Stimulated activated CD8-positive, alpha-beta memory T cell treated with anti-CD3 and anti-CD28 coated beads, Interleukin-7, amount 100 ng/mL, for 4 hours (primary cell): Measurements from ENCODE around the gene FLAD1.

Experiments used
- DNase-seq, 2 donors: peaks; one replicate each; pipeline ENCODE4 v3.0.0-alpha.2; 2020; ENCODE audit warnings: low read depth in 2 of 2

The FLAD1 gene

DNA sequence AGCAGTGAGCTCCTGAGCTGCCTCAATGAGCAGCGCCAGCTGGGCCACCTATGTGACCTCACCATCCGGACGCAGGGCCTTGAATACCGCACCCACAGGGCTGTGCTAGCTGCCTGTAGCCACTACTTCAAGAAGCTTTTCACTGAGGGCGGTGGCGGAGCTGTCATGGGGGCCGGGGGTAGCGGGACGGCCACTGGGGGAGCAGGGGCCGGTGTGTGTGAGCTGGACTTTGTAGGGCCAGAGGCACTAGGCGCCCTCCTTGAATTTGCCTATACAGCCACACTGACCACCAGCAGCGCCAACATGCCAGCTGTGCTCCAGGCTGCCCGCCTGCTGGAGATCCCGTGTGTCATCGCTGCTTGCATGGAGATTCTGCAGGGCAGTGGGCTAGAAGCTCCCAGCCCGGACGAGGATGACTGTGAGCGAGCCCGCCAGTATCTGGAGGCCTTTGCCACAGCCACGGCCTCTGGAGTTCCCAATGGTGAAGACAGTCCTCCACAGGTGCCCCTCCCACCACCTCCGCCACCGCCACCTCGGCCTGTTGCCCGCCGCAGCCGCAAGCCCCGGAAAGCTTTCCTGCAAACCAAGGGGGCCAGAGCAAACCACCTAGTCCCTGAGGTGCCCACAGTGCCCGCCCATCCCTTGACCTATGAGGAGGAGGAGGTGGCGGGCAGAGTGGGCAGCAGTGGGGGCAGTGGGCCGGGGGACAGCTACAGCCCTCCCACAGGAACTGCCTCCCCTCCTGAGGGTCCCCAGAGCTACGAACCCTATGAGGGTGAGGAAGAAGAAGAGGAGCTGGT, 31.8 kb downstream of the FLAD1 start:
- DNase-seq: no peak

DNA sequence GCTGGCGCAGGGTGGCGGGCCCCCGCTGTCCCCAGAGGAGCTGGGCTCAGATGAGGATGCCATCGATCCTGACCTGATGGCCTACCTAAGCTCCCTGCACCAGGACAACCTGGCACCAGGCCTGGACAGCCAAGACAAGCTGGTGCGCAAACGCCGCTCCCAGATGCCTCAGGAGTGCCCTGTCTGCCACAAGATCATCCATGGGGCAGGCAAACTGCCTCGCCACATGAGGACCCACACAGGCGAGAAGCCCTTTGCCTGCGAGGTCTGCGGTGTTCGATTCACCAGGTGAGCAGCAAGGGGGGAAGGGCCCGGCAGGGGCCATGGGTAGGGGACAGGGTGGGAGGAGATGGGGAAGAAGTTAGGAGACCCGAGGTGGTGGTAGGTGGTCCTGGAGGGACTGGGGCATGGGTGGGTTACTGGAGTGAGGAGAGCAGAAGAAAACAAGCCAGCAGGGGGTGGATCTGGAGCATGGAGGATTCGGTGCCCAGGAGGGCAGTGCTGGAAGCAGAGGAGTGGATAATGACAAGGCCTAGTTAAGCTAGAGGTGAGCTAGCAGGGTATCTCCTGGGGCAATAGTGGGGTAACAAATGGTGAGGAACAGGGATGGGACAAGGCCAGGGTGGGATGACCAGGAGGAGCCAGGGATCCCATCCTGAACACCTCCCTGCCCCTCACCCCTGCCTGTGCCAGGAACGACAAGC, 32.5 kb downstream of the FLAD1 start:
- DNase-seq: no peak

DNA sequence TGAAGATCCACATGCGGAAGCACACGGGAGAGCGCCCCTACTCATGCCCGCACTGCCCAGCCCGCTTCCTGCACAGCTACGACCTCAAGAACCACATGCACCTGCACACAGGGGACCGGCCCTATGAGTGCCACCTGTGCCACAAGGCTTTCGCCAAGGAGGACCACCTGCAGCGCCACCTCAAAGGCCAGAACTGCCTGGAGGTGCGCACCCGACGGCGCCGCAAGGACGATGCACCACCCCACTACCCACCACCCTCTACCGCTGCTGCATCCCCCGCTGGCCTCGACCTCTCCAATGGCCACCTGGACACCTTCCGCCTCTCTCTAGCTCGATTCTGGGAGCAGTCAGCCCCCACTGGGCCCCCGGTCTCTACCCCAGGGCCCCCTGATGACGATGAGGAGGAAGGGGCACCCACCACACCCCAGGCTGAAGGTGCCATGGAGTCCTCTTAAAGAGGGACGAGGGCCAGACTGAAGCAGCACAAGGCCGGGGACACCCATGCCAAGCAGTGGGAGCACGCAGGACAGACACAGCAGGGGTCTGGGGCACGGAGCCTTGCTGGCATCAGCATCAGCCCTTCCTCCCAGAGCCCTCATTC, 33.2 kb downstream of the FLAD1 start:
- no peak for DNase-seq

DNA sequence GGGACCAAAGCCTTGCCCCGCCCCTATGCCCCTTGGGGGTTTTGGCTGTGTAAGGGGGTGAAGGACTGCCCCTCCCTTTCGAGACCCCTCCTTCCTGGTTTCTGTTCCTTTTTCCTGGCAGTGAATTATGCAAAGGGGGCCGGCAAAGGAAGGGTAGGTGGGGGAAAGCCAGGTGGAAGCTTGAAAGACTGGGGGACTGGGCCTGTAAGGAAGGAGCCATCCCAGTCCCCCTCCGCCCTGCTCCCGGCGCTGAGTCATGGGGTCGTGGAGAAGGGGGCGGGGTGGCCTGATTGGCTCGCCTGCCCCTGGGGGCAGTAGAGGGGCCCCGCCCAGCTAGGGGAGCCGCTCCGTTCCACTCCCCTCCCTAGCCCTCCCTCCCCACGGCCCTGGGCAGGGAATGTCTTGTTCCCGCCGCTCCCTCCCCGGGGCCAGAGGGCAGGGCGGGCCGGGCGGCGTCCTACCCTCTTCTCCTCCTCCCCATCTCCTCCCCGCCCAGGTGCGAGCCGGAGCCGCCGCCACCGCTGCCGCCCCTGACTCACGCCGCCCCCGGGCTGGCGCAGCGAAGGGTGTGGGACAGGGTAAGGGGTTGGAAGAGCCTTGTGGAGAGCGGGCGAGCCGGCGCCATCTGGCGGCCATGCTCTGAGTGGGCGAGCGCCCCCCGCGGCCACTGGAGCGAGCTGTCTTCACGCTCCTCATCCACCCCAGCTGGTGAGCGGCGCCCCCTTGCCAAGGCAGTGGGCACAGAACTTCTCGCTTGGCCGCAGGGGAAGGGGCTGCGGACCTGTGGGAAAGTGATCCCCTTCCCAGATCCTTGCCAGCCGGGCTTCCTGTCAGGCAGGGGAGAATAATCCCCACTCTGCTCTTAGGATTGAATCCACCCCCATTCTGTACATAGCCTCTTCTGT, 34.1 kb downstream of the FLAD1 start:
- peak; percentile 84 to 90 for DNase-seq

DNA sequence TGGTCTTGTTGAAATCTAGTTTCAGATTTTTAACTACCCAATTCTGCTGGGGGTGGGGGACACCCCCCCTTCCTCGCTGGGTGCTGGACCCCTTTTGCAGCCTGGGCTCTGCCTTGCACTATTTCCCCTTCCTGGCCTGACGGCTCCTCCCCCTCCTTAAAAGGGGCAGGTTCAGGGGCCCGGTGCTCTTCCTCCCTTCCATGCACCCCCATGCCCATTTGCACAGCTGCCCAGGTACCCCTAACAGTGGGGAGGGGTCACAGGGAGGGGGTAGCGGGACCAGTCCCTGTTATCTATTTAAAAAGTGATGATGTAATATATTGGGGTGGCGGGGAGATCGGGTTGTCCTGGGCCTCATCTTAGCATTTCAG, 34.8 kb downstream of the FLAD1 start:
- no peak for DNase-seq

DNA sequence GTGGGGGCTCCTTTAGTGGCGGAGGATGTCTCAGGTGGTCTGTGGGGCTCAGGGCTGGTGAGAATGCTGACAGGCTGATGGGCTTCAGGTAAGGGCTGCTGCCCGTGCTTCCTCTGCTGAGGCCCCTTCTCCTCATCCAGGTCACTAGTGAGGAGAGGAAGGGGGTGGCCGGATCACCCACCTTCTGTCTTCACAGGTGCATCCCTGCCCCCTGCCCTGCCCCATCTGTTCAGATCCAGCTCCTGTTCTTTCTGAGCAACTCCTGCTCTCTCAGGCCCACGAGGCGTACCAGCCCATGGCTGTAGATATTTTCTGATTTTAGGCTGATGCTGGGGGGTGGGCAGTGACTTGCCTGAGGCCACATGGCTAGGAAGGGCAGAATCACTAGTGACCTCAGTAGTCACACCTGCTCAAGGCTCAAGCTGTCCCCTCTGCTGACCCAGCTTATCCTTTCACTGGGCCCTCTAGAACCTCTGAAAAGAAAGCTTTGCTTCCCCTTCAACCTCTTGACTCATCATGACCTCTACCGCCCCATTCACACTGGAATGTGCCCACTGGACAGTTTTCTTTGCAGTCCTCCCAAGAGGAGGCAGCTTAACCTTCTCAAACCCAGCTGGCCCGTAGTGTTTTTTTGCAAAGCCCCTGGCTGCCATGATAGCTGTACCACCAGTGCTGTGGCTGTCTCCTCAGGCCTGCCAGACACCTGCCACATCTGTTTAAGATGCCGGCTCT, 35.6 kb downstream of the FLAD1 start:
- DNase-seq: no peak

DNA sequence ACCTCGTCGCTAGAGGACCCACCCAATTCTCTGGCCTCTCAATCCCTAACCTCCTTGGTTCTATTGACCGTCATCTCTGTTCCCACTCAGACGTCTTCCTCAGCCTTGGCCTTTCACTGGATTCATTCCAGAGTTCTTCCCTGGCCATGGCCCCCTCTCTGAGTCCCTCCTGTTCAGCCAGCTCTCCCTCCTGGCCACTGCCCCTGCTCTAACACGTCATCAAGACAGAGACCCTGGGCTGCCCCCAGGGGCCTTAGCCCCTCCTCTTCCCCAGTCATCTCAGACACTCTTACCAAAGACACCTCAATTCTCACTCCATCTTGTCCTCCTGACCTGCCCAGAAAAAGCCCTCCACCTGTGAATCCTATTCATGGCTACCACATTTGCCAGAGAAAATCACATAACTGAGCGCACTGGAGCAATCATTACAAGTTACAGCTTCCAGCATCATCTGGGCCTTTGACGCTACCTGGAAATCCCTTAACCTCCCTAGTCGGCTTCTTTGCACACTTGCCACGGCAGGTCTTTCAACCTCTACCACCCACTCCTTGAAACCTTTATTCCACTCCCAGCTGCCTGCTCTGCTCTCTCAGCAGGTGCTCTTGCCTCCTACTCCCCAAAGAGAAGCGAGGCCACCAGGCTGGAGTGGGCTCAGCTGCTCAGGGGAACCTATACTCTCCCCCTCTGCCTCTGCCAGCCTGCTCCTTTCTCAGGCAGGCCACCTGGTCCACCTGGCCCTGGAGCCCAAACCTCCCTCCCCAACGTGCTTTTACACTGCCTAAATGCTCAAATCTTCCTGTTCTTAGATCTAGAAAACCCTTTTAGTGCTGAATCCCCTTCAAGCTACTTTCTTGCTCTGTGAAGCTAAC, 36.5 kb downstream of the FLAD1 start:
- DNase-seq: no peak

DNA sequence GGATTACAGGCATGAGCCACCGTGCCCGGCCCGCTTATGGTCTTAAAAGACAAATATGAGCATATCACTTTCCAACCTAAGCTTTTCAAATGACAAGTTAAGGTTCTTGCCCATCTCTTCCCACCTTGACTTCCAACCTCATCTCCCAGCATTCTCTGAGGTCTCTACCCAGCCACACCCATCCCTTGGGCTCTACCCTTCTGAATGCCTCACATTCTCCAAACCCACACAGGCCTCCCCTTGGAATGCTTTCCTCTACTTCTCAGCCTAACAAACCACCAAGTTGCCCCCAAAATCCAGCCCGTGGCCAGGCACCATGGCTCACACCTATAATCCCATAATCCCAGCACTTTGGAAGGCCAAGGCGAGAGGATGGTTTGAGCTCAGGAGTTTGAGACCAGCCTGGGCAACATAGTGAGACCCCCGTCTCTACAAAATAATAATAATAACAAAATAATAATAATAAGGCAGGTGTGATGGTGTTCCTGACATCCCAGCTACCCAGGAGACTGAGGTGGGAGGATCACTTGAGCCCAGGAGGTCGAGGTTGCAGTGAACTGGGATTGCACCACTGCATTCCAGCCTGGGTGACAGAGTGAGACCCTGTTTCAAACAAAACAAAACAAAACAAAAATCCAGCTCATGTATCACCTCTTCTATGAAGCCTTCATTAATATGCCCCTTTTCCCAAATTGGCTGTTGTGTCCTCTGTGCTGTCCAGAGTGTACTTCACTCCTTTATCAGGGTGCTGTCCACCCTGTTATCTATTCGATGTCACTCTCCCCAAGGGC, 39.2 kb downstream of the FLAD1 start:
- DNase-seq: no peak

DNA sequence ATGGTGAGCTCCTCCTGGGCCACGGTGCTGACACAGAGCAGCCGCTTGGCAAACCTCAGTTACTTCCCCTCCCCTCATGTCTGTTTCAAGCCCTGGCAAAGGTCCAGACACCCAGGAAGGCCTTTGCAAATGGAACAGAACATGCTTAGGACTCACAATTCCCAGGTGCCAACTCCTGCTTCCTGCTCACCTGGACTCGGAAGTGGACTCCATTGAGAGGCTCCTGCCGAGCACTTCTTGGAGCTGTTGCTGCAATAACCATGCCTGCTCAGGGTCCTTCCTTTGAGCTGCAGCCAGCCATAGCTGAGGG, 39.7 kb downstream of the FLAD1 start:
- DNase-seq: no peak

DNA sequence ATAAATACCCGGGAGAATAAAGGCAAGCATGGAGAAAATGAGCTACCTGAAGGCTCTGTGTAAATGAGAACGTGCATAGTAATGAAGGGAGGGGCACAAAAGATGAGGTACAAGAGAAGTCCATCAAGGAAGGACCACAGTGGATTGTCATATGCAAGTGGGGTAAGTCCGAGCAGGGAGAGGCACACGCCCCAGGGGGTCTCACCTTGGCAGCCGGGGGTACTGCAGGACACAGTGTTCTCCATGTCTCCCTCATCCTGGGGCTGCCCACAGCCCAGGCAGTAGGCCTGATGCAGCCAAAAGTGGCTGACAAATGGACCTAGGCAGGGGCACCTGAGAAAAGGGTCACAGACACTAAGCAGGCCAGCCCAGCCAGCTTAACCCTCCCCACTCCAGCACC, 40.5 kb downstream of the FLAD1 start:
- DNase-seq: no peak

DNA sequence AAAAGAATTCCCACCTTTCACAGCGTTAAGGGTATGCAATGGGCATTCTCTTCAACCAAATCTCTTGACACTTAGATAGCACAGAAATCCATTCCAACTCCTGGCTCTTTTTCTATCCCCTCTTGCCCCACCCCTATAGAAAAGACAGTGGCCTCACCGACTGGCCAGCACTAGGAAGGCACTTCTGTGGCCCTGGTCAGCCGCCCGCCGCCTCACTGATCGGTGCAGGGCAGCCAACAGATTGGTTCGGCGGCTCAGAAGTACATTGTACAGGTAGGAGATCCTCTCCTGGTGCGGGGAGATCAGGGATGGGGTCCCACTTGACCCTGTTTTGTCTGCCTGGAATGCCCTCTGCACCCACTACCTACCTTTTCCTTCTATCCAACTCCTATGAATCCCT, 41.2 kb downstream of the FLAD1 start:
- DNase-seq: no peak

DNA sequence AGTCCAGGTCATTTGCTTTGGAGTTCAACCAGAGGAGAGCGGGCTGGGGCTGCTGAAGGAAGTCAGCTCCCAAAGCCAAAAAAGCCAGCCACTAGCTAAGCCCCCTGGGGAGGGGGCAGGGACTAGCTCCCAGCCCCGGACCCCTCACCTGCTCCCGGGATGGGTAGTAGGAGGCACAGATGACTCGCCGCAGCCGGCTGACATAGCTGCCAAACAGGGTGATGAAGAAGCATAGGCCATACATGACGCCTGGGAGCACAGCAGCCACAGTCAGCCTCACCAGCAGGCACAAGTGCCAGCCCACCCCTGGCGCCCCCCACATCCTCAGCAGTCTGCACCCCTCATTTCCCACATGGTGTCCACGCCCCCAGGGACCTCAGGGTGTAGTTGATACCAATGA, 43.0 kb downstream of the FLAD1 start:
- DNase-seq: no peak

DNA sequence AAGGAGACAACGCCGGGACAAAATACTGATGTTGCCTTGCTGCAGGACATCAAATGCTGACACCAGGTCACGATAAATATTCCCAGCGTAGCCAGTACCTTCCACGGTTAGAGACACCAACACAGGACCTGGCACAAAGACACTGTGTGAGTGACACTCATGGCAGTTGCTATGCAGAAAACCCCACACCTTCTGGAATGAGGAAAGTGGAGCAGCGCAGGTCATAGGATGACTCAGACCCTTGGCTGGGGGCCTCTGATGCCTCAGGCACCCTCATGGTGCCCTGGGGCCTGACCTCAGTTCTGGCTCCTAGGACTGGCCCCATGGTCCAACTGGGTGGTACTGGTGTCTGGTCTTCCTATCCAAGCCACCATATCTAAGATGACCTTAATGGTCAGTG, 43.4 kb downstream of the FLAD1 start:
- DNase-seq: no peak

DNA sequence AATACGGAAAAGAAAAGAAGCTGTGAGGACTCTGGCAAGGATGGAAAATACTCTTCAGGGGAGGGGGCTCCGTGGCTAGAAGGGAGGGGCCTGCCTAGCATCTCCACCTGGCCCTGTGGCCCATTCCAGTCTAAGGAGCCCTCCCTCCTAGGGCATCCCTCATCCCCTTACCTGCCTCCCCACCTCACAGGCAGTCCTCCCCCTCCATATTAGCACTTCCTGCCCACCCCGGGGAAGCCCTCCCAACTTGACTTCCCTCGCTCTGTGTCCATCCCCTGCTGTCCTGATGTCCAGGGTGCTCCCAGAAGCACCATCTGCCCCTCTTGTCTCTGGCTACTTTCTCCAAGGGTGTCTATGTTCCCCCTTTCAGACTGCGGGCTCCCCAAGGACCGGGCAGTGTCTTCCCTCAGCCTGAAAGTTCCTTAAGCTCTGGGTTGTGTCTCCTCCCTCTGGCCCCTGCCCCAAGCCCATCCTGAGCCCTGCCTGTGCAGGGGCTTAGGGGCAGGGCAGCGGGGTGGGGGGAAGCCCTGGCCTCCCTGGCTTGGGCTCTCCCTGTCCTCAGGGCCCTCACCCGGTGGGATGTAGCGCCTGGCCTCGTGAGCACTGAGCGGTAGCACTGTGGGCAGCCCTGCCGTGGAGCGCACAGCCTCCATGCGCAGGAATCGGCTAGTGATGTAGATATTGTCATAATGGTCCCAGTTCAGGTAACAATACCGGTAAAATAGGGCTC, 46.5 kb downstream of the FLAD1 start:
- DNase-seq: no peak

DNA sequence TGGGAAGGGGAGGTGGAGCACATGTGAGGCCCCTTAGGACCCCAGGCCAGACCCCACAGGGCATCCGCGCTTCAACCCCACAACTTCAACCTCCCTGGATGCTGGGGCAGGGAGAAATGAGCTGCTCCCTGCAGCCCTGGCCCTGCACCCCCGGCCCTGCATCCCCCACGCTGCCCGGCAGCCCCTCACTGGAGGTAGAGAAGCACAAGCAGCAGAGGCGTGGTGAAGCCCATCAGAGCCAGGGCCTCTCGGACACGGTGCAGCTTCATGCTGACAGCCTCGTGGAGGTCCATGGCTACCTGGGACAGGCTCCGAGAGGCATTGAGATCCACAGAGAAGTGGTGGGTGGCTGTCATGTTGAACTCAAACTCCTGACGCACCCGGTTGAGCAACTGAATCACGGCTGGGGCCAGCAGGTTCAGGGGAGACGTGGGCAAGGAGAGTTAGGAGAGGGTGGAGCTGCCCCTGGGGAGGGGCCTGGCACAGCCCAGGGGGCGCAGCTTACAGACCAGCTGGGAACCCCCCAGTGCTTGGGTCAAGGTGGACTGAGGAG, 47.2 kb downstream of the FLAD1 start:
- DNase-seq: no peak

DNA sequence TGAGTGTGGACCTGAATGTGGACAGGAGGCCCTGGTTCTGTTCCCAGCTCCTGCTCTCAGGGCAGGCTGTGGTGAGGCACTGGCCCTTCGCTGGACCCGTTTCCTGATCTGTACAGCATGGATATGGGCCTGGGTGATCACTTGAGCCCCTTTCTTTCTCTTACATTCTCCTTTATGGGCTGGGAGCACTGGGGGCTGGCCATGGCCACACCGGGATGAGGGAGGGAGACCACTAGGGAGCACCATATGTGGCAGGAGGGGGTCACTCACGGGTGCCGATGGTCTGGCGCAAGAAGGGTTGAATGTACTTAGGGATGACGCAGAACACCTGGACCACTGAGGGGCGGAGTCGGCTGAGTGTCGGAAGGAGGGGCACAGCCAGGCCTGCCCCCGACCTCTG, 47.8 kb downstream of the FLAD1 start:
- DNase-seq: no peak

DNA sequence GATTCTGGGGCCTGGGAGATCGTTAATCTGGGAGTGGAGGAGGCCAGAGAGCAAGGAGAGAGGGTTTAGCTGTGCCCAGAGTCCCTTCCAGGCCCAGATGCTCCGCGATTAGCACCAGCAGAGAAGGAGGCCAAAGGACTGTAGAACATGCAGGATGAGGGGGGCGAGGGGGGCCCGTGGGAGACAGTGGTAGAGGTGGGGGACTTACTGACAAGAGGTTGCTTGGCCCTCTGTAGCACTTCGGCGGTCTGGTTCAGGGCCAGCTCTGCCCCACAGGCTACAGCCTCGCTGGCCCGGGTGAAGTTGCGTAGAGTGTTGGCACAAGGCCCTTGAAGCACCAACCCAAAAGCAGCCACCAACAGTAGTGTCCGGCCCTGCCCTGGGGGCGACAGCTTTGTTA, 49.7 kb downstream of the FLAD1 start:
- no peak for DNase-seq

DNA sequence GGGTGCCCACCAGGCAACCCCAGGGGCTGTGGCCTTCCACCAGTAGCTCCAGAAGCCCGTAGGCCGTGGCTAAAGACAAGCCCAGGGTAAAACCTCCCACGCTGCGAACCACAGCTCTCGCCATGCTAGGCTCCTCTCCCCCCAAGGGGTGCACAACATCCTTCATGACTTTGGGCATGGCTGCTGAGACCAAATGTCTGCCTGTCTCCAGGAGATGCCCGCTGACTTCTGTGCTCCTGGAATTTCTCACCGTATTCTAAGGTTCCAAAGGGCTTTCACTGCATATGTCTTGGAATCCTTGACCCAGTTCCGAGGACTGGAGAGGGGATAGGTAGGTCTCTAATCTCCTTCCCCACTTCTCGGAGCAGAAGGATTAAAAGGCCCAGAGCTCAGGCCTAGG, 50.4 kb downstream of the FLAD1 start, which contains the start of the genes DCST1 and DCST2:
Gene DCST1, plus strand, starts transcription at position 301 of the 400 bp plus-strand sequence. CDS start 213 bp downstream, outside the sequence.
Gene DCST2, minus strand, starts transcription at position 258 of the 400 bp plus-strand sequence. Its CDS starts 80 bp downstream, at position 178.
- no peak for DNase-seq
